PFSK-1 (cell line): ENCODE measurements around the gene PDE3A.

Source experiments
- POLR2AphosphoS5 ChIP-seq: IDR thresholded peaks from 2 replicates; pipeline ENCODE4 v1.6.1; 2012; ENCODE audit warnings: low read depth, mild to moderate bottlenecking, control low read depth, low read length, moderate library complexity
- TF ChIP-seq, protein P1 (sequence below), 2 experiments: IDR thresholded peaks; 2 replicates each; pipeline versions ENCODE4 v1.6.1 to v1.8.0; 2011 to 2012; ENCODE audit warnings: low read depth in 2 of 2, low read length in 2 of 2, control low read depth in 1 of 2, inconsistent platforms in 1 of 2, mild to moderate bottlenecking in 1 of 2, moderate library complexity in 1 of 2; ENCODE audit not compliant: insufficient read depth in 1 of 2

DNA sequence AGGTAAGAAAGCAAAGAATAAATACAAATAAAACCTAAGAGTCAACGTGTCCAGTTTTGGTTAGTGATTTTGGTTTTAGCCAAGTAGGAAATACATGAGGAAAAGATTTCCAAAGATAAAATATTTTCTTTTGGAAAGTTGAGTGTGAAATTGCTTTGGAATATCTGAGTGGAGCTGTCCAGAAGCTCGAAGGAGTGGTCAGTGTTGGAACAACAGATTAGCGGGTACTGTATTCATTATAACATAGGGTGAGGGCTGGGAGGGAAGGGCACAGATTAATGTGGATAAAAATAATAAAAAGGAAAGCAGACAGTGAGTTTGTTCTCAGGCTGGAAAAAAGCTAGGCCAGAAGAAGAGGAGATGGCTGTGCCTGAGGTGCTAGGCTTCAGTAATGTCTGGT lies 225.3 kb downstream of the PDE3A start:
- TF ChIP-seq, protein P1, sequence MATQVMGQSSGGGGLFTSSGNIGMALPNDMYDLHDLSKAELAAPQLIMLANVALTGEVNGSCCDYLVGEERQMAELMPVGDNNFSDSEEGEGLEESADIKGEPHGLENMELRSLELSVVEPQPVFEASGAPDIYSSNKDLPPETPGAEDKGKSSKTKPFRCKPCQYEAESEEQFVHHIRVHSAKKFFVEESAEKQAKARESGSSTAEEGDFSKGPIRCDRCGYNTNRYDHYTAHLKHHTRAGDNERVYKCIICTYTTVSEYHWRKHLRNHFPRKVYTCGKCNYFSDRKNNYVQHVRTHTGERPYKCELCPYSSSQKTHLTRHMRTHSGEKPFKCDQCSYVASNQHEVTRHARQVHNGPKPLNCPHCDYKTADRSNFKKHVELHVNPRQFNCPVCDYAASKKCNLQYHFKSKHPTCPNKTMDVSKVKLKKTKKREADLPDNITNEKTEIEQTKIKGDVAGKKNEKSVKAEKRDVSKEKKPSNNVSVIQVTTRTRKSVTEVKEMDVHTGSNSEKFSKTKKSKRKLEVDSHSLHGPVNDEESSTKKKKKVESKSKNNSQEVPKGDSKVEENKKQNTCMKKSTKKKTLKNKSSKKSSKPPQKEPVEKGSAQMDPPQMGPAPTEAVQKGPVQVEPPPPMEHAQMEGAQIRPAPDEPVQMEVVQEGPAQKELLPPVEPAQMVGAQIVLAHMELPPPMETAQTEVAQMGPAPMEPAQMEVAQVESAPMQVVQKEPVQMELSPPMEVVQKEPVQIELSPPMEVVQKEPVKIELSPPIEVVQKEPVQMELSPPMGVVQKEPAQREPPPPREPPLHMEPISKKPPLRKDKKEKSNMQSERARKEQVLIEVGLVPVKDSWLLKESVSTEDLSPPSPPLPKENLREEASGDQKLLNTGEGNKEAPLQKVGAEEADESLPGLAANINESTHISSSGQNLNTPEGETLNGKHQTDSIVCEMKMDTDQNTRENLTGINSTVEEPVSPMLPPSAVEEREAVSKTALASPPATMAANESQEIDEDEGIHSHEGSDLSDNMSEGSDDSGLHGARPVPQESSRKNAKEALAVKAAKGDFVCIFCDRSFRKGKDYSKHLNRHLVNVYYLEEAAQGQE (IDR thresholded peaks at IDR 0.05; ENCODE audit: insufficient read depth in 1 of 2, low read depth in 2 of 2, low read length in 2 of 2) = peak in 1 of 2 experiments; percentile 64; a peak in 1 of 4 replicates
- TF ChIP-seq POLR2AphosphoS5 = no peak
